ENCODE measurements around the gene TLCD3B.

GRCh38 chr16:29993191-29993902 is 37.7 kb downstream of the TLCD3B start:
- TF ChIP-seq POLR2AphosphoS5 (IDR thresholded peaks at IDR 0.05; ENCODE audit: borderline replicate concordance, low read depth, low read length) (no peak), FOXP2 (optimal IDR thresholded peaks at IDR 0.05; ENCODE audit: control extremely low read depth, extremely low read length, insufficient read depth) (no peak)

All from SK-N-MC (cell line).